ENCODE data around the gene TNFRSF19.

The TNFRSF19 gene

GRCh38 chr13:23547000-23547590 lies 23.1 kb upstream of the TNFRSF19 start:
- peak overlapping the region; percentile 36 for H3K4me3 ChIP-seq (ENCODE audit: low read depth, low read length)
- DNase-seq (ENCODE audit: low read depth), result no peak

GRCh38 chr13:23549724-23550123 lies 20.5 kb upstream of the TNFRSF19 start:
- TF ChIP-seq CTCF (IDR thresholded peaks at IDR 0.05; ENCODE audit: insufficient read depth, low read depth, low read length, missing control alignments), result no peak
- no peak overlapping the region for H3K4me3 ChIP-seq (ENCODE audit: low read depth, low read length)
- DNase-seq (ENCODE audit: low read depth), result no peak

More at GRCh38 chr13:23547000-23547590, 23.1 kb upstream of the TNFRSF19 start:
- TF ChIP-seq CTCF (IDR thresholded peaks at IDR 0.05; ENCODE audit: insufficient read depth, low read depth, low read length, missing control alignments), result no peak

GRCh38 chr13:23550163-23550562 lies 20.0 kb upstream of the TNFRSF19 start:
- TF ChIP-seq CTCF (IDR thresholded peaks at IDR 0.05; ENCODE audit: insufficient read depth, low read depth, low read length, missing control alignments), result no peak

GRCh38 chr13:23551213-23552008 lies 18.8 kb upstream of the TNFRSF19 start:
- TF ChIP-seq CTCF (IDR thresholded peaks at IDR 0.05; ENCODE audit: insufficient read depth, low read depth, low read length, missing control alignments), result no peak
- peak; percentile 63 for DNase-seq (ENCODE audit: low read depth)
- H3K4me3 ChIP-seq (ENCODE audit: low read depth, low read length), result no peak overlapping the region

More at GRCh38 chr13:23550163-23550562, 20.0 kb upstream of the TNFRSF19 start:
- no peak for DNase-seq (ENCODE audit: low read depth)
- no peak overlapping the region for H3K4me3 ChIP-seq (ENCODE audit: low read depth, low read length)

GRCh38 chr13:23552171-23552570 lies 18.0 kb upstream of the TNFRSF19 start:
- TF ChIP-seq CTCF (IDR thresholded peaks at IDR 0.05; ENCODE audit: insufficient read depth, low read depth, low read length, missing control alignments), result no peak
- no peak for DNase-seq (ENCODE audit: low read depth)
- no peak overlapping the region for H3K4me3 ChIP-seq (ENCODE audit: low read depth, low read length)

- TF ChIP-seq CTCF (IDR thresholded peaks at IDR 0.05; ENCODE audit: insufficient read depth, low read depth, low read length, missing control alignments), result no peak
- no peak for DNase-seq (ENCODE audit: low read depth)
- H3K4me3 ChIP-seq (ENCODE audit: low read depth, low read length), result no peak overlapping the region
These were observed 17.6 kb upstream of the TNFRSF19 start for GRCh38 chr13:23552661-23553060.

Measured in GM12865 (cell line).